Measurements from ENCODE around the gene CHCHD6.
A peak's percentile ranks its signal among the peaks of the same experiment; 100 is the strongest.

The CHCHD6 gene

GRCh38 chr3:126990024-126990700 lies 286.1 kb downstream of the CHCHD6 start:
- no peak for DNase-seq

DNA sequence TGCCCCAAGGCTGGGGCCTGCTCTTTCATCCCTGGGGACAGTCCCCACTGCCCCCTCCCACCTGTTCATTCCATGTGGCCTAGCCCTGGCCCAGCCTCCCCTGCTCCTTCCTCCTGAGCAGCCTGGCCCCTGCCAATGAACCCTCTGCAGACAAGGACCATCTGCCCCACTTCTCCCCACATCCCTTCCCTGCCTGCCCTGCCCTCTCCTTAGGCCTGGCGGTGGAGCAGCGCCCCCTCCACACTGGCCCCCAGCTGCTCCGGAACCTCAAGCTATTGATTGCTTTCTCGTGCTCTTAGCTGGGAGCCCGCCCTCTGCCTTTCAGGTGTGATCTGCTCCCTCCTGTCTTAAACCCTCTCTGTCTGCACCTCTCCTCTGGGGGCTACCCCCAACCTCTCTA lies 286.9 kb downstream of the CHCHD6 start:
- no peak for DNase-seq

DNA sequence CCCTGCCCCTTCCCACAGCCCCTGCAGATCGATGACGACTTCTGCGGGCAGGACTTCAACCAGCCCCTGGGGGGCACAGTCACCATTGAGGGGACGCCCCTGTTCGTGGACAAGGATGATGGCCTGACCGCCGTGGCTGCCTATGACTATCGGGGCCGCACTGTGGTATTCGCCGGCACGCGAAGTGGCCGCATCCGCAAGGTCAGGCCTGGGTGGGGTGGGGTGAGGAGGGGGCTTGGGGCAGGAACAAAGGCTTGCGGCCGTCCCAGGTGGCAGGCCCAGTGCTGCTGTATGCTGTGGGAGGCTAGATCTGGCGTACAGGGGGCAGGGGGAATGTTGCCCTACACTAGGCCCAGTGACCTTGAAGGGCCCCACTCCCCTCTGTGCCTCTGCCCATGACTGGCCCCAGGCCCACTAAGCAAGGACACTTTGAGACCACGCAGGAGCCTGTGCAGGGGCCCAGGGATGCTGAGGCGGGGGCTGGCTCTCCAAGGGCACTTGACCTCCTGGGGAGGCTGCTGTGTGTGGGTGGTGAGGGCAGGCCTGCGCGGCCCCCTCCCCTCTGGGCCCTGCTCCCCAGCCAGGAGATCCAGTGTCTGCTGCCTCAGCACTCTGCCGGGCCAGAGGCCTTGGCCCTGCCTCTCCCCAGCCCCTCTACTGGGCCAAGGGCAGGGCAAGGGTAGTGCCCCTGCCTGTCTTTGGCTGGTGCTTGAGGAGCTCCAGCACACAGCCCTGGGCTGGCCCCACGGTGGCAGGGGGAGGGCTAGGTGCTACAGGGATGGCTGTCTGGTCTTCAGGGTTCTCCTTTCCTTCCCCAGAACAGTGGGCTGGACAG lies 287.5 kb downstream of the CHCHD6 start:
- DNase-seq: no peak

GRCh38 chr3:126992216-126992615 lies 288.2 kb downstream of the CHCHD6 start:
- DNase-seq: no peak

DNA sequence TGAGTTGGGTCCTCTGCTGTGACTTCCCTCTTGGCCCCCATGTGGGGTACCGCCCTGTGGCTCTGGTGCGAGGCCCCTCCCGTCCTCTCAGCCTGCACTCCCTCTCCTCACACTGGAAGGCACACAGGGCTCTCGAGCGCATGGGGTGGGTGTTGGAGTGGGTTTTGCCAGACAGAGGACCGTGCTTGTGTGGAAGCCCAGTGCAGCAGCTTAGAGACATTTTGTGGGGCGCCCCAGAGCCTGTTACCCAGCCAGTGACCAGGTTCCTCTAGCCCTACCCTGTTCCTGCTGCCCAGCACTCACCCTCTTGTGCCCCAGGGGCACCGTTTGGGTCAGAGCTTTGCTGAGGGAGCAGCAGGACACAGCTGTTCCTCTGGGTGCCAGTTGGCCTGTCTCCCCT lies 288.7 kb downstream of the CHCHD6 start:
- DNase-seq: no peak

GRCh38 chr3:126993436-126993835 lies 289.4 kb downstream of the CHCHD6 start:
- DNase-seq: no peak

- DNase-seq: peak in 2 of 56 donors; percentile 47 to 48
Measured at GRCh38 chr3:126994661-126995245, 290.7 kb downstream of the CHCHD6 start.

DNA sequence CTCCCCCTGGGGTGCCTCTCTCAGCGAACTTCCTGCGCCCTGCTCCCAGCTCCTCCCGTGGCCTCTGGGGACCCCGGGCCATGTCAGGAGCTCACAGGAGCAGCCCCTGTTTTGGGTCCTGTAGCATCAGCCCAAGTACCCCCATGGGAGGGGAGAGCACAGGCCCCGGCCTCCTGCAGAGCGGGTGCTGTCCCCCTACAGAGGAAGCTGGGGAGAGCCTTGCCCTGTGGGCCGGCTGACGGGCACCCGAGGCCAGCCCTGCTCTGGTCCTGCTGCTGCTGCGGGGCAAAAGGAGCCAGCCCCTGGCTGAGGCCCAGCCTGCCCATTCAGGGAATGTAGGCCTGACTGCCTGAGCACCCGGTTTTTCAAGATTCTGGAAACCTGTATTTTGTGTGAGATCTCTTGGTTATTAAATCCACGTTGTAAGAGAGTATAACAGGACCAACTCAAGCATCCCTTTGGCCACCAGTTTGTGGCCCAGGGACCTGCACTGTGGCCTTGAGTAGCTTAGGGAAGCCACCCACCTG lies 291.3 kb downstream of the CHCHD6 start:
- peak in 1 of 56 donors; percentile 18 for DNase-seq

DNA sequence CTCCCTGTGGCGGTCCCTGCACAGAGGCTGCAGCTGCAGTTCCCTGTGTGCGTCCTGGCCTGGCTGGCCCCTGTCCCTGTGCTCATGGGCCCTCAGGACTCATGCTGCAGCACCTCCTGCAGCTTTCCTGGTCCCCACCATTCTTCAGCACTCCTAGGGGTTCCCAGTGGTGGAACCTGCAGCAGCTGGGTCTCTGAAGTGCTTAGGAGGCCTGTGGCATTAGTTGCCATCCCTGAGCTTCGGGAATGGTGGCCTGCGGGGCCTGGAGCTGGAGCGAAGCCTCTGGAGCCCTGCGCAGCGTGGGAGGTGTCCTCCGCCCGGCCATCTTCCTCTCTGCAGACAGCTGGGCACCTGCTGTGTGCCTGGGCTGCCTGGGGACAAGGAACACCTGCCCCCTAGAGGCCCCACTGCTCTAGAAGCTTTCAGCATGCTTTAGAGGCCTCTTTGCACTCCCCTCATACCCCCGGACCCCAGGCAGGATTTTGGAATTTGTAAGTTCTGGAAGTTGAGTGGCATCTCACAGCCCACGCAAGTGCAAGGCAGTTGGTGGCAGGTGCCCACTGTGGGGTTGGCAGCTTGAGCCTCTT lies 292.0 kb downstream of the CHCHD6 start:
- no peak for DNase-seq

DNA sequence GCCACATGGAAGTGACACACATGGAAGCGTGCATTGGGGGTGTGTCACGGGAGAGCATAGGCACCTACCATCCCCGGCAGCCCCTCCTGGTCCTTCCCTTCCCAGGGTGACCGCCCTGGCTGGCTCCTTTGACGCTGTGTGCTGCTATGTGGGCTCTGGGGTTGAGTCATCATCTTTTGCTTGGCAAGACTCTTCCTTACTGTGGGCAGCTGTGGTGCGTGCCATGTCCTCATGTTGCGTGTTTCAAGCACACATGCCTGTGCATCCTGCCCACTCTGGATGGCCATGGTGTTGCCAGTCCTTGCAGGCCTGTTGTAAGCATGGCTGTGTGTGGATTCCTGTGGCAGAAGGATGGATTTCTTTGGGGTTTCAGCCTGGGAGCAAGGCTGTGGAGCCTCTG lies 292.9 kb downstream of the CHCHD6 start:
- no peak for DNase-seq

GRCh38 chr3:126997455-126998038 lies 293.5 kb downstream of the CHCHD6 start:
- DNase-seq: no peak

DNA sequence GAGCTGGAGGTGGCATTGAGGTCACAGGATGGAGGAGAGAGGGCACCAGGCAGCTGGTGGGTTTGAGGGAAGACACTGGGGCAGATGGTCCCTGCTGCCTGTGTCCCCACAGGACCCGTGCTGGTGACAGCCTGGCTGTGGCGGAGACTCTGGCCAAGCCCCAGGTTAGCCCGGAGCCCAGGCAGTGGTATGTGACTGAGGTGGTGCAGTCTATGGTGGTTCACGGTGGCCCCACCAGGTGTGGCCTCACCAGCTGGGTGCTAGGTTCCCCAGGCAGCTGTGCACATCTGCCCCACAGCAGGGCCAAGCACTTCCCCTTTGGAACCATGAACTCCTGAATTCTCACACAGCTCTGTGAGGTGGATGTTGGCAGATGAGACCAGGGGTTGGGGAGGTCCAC lies 294.3 kb downstream of the CHCHD6 start:
- DNase-seq: no peak

DNA sequence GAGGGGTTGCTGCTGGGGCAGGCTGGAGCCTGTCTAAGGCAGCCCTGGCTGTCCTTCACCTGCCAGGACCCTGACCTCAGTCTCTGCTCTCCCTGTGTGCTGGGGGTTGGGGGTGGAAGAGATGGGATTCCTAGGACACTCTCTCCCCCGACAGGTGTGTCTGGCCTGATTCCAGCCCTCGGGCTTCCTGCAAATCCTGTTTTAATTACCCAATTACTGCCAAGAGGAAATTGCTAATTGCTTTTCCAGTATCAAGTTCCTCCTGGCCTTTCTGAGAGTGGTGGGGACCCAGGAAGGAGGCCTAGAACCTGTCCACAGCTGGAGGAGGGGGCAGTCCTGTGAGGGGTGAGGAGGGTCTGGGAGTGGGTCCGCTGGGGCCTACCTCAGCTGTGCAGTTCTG lies 294.7 kb downstream of the CHCHD6 start:
- no peak for DNase-seq

DNA sequence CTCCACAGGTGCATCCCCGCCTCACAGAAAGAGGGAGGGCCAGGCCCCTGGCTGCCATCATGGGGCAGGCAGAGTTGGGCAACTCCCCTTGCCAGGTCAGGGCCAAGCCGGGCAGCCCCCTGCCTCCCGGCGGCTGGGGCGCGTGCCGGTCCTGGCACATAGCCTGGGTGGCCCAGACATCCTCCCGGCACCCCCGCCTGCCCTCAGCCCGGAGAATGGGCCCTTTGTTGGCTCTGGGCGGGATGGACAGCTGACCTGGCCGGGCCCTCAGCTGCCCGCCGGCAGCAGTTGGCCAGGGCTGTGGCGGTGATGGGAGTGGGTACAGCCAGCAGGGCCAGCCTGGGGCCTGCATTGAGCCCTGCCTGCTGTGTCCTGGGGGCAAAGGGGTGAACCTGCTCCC lies 295.3 kb downstream of the CHCHD6 start:
- peak in 52 of 56 donors; percentile 12 to 81 (median 56) for DNase-seq

DNA sequence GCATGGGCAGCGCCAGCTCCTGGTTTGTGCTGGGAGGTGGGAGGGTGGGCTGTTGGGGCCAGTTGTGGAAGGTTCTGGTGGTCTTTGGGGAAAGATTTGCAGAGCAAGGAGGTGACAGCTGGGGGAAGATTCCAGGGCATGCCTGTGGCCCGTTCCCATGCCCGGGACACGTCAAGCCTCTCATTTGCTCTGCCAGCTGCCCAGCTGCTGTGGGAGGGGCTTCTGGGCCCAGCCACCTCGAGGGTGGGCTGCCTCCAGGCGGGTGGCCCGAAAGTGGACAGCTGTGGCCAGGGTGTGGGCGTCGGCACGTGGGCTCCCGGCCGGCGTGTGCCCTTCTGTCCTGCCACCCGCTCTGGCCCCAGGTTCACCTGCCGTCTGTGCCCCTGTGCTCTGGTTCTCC lies 296.1 kb downstream of the CHCHD6 start:
- DNase-seq: peak in 4 of 56 donors; percentile 9 to 27 (median 10)

- DNase-seq: no peak
Measured at GRCh38 chr3:127000761-127001160, 296.7 kb downstream of the CHCHD6 start.

- no peak for DNase-seq
Measured at GRCh38 chr3:127001486-127002194, 297.6 kb downstream of the CHCHD6 start.

- peak in 34 of 56 donors; percentile 5 to 62 (median 20) for DNase-seq
Measured at GRCh38 chr3:127002195-127003174, 298.4 kb downstream of the CHCHD6 start.

DNA sequence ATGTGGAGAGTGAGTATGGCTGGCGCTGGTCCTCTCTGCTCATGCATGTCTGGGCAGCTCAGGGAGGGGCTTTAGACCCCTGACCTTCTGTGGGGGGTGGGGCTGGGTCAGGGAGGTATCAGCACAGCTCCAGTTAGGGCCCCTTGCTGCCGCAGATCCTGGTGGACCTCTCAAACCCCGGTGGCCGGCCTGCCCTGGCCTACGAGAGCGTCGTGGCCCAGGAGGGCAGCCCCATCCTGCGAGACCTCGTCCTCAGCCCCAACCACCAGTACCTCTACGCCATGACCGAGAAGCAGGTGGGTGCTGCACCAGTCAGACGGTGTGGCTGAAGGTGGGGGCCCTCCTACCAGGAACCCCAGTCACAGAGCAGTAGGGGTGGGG lies 299.1 kb downstream of the CHCHD6 start:
- no peak for DNase-seq

All from nucleus accumbens (tissue), 56 donors.